Tibial nerve (tissue), 4 donors: Measurements from ENCODE around the gene PRELID1.

Source experiments
- EP300 ChIP-seq, 2 donors: sonication (generic); formaldehyde crosslinking; IDR thresholded peaks; one replicate each; pipeline ENCODE4 v1.6.1; 2017; ENCODE audit warnings: antibody characterized with exemption in 2 of 2, mild to moderate bottlenecking in 1 of 2
- TF ChIP-seq, protein P1 (sequence below), 5 experiments: fragments of 200-600 bp in 3 of 5; fragments of 450-650 bp in 2 of 5; sonication (generic) in 3 of 5; IDR thresholded peaks; one replicate each; pipeline ENCODE4 v1.5.1; 2016 to 2019; ENCODE audit warnings: antibody characterized with exemption in 5 of 5, mild to moderate bottlenecking in 3 of 5, moderate library complexity in 2 of 5

DNA sequence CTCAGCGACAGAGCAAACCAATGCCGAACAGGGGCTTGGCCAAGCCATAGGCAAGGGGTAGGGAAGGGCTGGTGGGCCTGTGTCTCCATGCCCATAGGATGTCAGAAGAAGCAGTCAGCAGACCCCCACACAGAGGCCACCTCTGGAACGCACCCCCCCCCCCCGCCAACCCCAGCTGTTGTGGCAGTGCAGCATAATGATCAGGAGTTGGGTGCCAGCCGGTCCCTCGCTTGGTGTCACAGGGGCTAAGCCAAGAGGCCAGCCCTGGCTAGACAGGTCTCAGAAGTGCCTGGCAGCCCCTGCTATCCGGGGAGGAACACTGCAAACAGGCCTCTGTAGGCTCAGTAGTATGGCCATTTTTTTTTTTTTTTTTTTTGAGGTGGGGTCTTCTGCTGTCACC lies 11.8 kb downstream of the PRELID1 start:
- TF ChIP-seq, protein P1, sequence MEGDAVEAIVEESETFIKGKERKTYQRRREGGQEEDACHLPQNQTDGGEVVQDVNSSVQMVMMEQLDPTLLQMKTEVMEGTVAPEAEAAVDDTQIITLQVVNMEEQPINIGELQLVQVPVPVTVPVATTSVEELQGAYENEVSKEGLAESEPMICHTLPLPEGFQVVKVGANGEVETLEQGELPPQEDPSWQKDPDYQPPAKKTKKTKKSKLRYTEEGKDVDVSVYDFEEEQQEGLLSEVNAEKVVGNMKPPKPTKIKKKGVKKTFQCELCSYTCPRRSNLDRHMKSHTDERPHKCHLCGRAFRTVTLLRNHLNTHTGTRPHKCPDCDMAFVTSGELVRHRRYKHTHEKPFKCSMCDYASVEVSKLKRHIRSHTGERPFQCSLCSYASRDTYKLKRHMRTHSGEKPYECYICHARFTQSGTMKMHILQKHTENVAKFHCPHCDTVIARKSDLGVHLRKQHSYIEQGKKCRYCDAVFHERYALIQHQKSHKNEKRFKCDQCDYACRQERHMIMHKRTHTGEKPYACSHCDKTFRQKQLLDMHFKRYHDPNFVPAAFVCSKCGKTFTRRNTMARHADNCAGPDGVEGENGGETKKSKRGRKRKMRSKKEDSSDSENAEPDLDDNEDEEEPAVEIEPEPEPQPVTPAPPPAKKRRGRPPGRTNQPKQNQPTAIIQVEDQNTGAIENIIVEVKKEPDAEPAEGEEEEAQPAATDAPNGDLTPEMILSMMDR (IDR thresholded peaks at IDR 0.05): no peak
- no peak for TF ChIP-seq EP300 (IDR thresholded peaks at IDR 0.05)
